ENCODE measurements around the gene SGCD. TPM values are rescaled to one million over a fixed set of nuclear protein-coding genes. Genes with fewer than 3 reads are reported as not detected.

Gene SGCD
- total and polyA plus RNA-seq, 4 experiments from 2014 or later, result not detected

DNA sequence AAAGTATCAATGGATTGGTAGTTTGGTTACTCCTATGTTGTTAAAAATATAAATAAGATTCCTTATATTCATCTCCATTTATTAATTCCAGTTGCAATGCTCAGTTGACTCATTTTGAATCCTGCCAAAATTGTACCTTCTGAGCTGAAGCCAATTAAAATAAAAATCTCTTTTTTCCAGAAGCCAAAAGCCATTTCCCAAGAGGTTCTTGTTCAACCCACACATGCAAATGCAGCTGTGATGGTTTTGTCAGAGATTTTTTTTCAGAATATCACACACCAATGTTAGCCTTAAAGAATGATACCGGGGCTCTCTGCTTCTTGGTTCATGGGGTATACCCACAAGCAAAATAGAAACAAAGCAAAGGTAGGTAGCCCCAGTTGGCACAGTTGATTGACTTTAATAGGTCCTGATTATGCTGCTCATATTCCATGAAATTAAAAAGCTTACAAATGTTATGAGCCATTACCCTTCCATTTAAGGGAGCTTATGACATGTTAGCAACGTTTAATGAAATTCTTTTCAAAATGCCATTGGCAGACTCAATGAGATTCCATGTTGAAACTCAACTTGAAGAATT, 208.0 kb downstream of the SGCD start:
- POLR2A ChIA-PET (ENCODE audit: partially characterized antibody), result no interaction called here
- Mint-ChIP-seq H3K36me3 (no peaks in the 10 kb centered on the region), H3K9me3 (no peaks in the 10 kb centered on the region), H3K27ac (no peak overlapping the region), H3K4me1 (no peaks in the 10 kb centered on the region), H3K4me3 (no peak overlapping the region), H3K27me3 (peaks cover 0 to 6% of the 10 kb centered on the region in 2 donors)
- H3K4me3 ChIP-seq (ENCODE audit: low read length in 2 of 2), result no peak overlapping the region
- CTCF ChIA-PET (ENCODE audit: partially characterized antibody), result no interaction called here
- H3K4me1 ChIP-seq (ENCODE audit: insufficient read depth, low read length), result no peaks in the 10 kb centered on the region
- no peak overlapping the region for H3K27ac ChIP-seq (ENCODE audit: low read depth, low read length)
- intact Hi-C loops (cut with micrococcal nuclease), result no loop called here
- H3K36me3 ChIP-seq (ENCODE audit: insufficient read depth, low read length), result no peaks in the 10 kb centered on the region
- H3K27me3 ChIP-seq (ENCODE audit: insufficient read depth, low read length), result no peaks in the 10 kb centered on the region
- DNase-seq, result no peak
- no peaks in the 10 kb centered on the region for H3K9me3 ChIP-seq (ENCODE audit: control insufficient read depth in 1 of 2, low read length in 2 of 2)

DNA sequence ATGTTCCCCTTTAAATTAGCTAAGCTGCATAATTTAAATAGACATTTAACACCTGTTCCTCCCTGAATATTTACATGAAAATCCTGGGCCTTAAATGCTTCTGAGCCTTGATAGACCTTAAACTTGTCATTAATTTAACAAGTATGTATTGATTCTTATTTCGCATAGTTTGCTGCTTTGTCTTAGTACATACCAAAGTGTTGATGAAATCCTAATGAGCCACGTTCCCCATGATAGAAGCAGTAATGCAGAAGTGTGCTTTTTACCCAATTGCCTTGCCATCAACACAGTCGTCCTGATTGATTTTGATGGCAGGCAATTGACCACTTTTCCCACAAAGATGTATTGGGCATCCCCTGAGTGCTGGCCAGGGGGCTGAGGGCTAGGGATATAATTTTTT, 213.5 kb downstream of the SGCD start:
- Mint-ChIP-seq H3K9me3 (peaks cover 0 to 2% (median 0%) of the 10 kb centered on the region in 8 donors), H3K36me3 (no peaks in the 10 kb centered on the region), H3K27ac (no peak overlapping the region), H3K4me1 (no peaks in the 10 kb centered on the region), H3K4me3 (no peak overlapping the region), H3K27me3 (peaks cover 5 to 10% of the 10 kb centered on the region in 2 donors)
- DNase-seq, result no peak
- intact Hi-C loops (cut with micrococcal nuclease), result no loop called here
- CTCF ChIA-PET (ENCODE audit: partially characterized antibody), result no interaction called here
- Histone ChIP-seq H3K4me1 (ENCODE audit: insufficient read depth, low read length) (no peaks in the 10 kb centered on the region), H3K27me3 (ENCODE audit: insufficient read depth, low read length) (no peaks in the 10 kb centered on the region), H3K9me3 (ENCODE audit: control insufficient read depth in 1 of 2, low read length in 2 of 2) (no peaks in the 10 kb centered on the region), H3K36me3 (ENCODE audit: insufficient read depth, low read length) (no peaks in the 10 kb centered on the region), H3K27ac (ENCODE audit: low read depth, low read length) (no peak overlapping the region), H3K4me3 (ENCODE audit: low read length in 2 of 2) (no peak overlapping the region)
- POLR2A ChIA-PET (ENCODE audit: partially characterized antibody), result no interaction called here

GRCh38 chr5:156541582-156541981, 214.6 kb downstream of the SGCD start:
- CTCF ChIA-PET (ENCODE audit: partially characterized antibody), result no interaction called here
- peaks cover 0 to 2% (median 0%) of the 10 kb centered on the region in 8 donors for H3K9me3 Mint-ChIP-seq
- intact Hi-C loops (cut with micrococcal nuclease), result no loop called here
- no peak overlapping the region for H3K4me3 Mint-ChIP-seq
- Histone ChIP-seq H3K4me1 (ENCODE audit: insufficient read depth, low read length) (no peaks in the 10 kb centered on the region), H3K27me3 (ENCODE audit: insufficient read depth, low read length) (no peaks in the 10 kb centered on the region), H3K36me3 (ENCODE audit: insufficient read depth, low read length) (no peaks in the 10 kb centered on the region), H3K9me3 (ENCODE audit: control insufficient read depth in 1 of 2, low read length in 2 of 2) (no peaks in the 10 kb centered on the region), H3K4me3 (ENCODE audit: low read length in 2 of 2) (no peak overlapping the region), H3K27ac (ENCODE audit: low read depth, low read length) (no peak overlapping the region)
- H3K36me3 Mint-ChIP-seq, result no peaks in the 10 kb centered on the region
- no peaks in the 10 kb centered on the region for H3K4me1 Mint-ChIP-seq
- no peak overlapping the region for H3K27ac Mint-ChIP-seq
- POLR2A ChIA-PET (ENCODE audit: partially characterized antibody), result no interaction called here
- H3K27me3 Mint-ChIP-seq, result peaks cover 5 to 10% of the 10 kb centered on the region in 2 donors
- DNase-seq, result no peak

DNA sequence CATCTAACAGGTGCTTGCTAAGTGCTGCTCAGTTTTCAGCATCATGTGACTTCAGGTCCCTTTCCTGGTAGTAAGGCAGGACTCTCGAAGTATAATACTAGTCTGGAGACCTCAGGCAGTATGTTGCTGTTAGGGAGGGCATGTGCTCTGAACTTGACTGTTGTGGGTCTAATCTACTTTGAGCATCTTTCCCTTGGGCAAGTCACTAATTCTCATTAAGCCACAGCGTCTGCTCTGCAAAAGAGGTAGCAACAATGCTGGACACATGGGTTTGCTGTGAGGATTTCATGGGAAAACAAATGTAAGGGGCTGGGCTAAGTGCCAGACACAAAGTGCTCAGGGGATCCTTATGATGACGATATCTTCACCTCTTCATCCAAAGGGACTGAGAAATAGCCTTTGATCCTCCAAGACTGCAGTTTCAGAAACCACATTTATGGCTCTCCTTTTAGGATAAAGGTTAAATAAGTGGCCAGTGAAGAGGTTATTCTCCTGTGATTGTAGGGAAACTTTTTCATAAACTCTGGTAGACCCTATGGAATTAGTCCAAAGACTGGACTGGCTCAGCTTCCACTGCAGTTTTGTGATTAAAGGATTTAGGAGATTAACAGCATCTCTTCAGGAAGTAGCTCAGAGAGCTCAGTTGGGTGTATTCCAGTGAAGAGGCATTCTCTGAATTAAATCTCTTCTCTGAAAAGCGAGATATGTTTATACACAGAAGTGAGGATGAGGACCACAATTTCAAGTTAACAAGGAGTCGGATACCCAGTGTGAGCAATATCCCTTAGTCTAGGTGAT, 216.6 kb downstream of the SGCD start:
- Mint-ChIP-seq H3K27ac (no peak overlapping the region), H3K4me1 (no peaks in the 10 kb centered on the region), H3K4me3 (no peak overlapping the region), H3K9me3 (peaks cover 0 to 2% (median 0%) of the 10 kb centered on the region in 8 donors), H3K27me3 (peaks cover 5 to 10% of the 10 kb centered on the region in 2 donors), H3K36me3 (no peaks in the 10 kb centered on the region)
- Histone ChIP-seq H3K9me3 (ENCODE audit: control insufficient read depth in 1 of 2, low read length in 2 of 2) (no peaks in the 10 kb centered on the region), H3K4me3 (ENCODE audit: low read length in 2 of 2) (no peak overlapping the region), H3K4me1 (ENCODE audit: insufficient read depth, low read length) (no peaks in the 10 kb centered on the region), H3K27me3 (ENCODE audit: insufficient read depth, low read length) (no peaks in the 10 kb centered on the region), H3K27ac (ENCODE audit: low read depth, low read length) (no peak overlapping the region), H3K36me3 (ENCODE audit: insufficient read depth, low read length) (no peaks in the 10 kb centered on the region)
- DNase-seq, result no peak
- ChIA-PET CTCF (ENCODE audit: partially characterized antibody) (no interaction called here), POLR2A (ENCODE audit: partially characterized antibody) (no interaction called here)
- intact Hi-C loops (cut with micrococcal nuclease), result no loop called here

GRCh38 chr5:156552855-156553358, 225.9 kb downstream of the SGCD start:
- H3K36me3 Mint-ChIP-seq, result no peaks in the 10 kb centered on the region
- peaks cover 0 to 1% of the 10 kb centered on the region in 2 donors for H3K27me3 Mint-ChIP-seq
- Histone ChIP-seq H3K36me3 (ENCODE audit: insufficient read depth, low read length) (no peaks in the 10 kb centered on the region), H3K4me3 (ENCODE audit: low read length in 2 of 2) (no peak overlapping the region), H3K27ac (ENCODE audit: low read depth, low read length) (no peak overlapping the region), H3K4me1 (ENCODE audit: insufficient read depth, low read length) (no peaks in the 10 kb centered on the region), H3K27me3 (ENCODE audit: insufficient read depth, low read length) (no peaks in the 10 kb centered on the region), H3K9me3 (ENCODE audit: control insufficient read depth in 1 of 2, low read length in 2 of 2) (no peaks in the 10 kb centered on the region)
- no peak overlapping the region for H3K27ac Mint-ChIP-seq
- H3K4me3 Mint-ChIP-seq, result no peak overlapping the region
- H3K4me1 Mint-ChIP-seq, result no peaks in the 10 kb centered on the region
- ChIA-PET POLR2A (ENCODE audit: partially characterized antibody) (no interaction called here), CTCF (ENCODE audit: partially characterized antibody) (no interaction called here)
- H3K9me3 Mint-ChIP-seq, result no peaks in the 10 kb centered on the region
- no peak for DNase-seq
- intact Hi-C loops (cut with micrococcal nuclease), result no loop called here

- H3K36me3 ChIP-seq (ENCODE audit: insufficient read depth, low read length), result no peaks in the 10 kb centered on the region
- no peak for DNase-seq
- H3K27me3 ChIP-seq (ENCODE audit: insufficient read depth, low read length), result no peaks in the 10 kb centered on the region
- H3K9me3 ChIP-seq (ENCODE audit: control insufficient read depth in 1 of 2, low read length in 2 of 2), result no peaks in the 10 kb centered on the region
- no peaks in the 10 kb centered on the region for H3K9me3 Mint-ChIP-seq
- no peak overlapping the region for H3K4me3 Mint-ChIP-seq
- no peak overlapping the region for H3K4me3 ChIP-seq (ENCODE audit: low read length in 2 of 2)
- intact Hi-C loops (cut with micrococcal nuclease), result no loop called here
- POLR2A ChIA-PET (ENCODE audit: partially characterized antibody), result no interaction called here
- no peaks in the 10 kb centered on the region for H3K4me1 Mint-ChIP-seq
- peaks cover 0 to 1% of the 10 kb centered on the region in 2 donors for H3K27me3 Mint-ChIP-seq
- no peak overlapping the region for H3K27ac Mint-ChIP-seq
- no peak overlapping the region for H3K27ac ChIP-seq (ENCODE audit: low read depth, low read length)
- CTCF ChIA-PET (ENCODE audit: partially characterized antibody), result no interaction called here
- no peaks in the 10 kb centered on the region for H3K4me1 ChIP-seq (ENCODE audit: insufficient read depth, low read length)
- H3K36me3 Mint-ChIP-seq, result no peaks in the 10 kb centered on the region
Measured at GRCh38 chr5:156556666-156557406, 229.9 kb downstream of the SGCD start.

DNA sequence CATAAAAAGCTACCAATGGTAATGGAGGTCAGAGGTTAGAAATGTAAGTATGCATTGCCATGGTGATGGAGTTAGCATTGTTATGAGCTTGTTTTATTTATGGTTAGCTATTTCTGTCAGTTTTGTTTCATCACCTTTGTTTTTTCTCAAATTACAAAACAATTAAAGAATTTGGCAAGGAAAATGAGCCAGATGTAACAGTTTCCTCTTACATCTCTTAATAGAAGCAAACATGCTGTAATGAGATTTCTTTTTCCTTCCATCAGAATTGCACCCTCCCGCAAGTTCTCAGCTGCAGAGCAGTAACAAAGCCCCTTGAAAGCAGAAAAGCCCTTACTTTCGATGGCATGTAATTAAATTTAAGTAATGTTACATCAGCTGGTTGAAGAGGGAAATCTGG, 233.0 kb downstream of the SGCD start:
- intact Hi-C loops (cut with micrococcal nuclease), result no loop called here
- no peaks in the 10 kb centered on the region for H3K4me1 ChIP-seq (ENCODE audit: insufficient read depth, low read length)
- Mint-ChIP-seq H3K9me3 (no peaks in the 10 kb centered on the region), H3K36me3 (no peaks in the 10 kb centered on the region), H3K27ac (no peak overlapping the region), H3K4me3 (no peak overlapping the region), H3K27me3 (peaks cover 0 to 4% of the 10 kb centered on the region in 2 donors), H3K4me1 (no peaks in the 10 kb centered on the region)
- no peak overlapping the region for H3K4me3 ChIP-seq (ENCODE audit: low read length in 2 of 2)
- H3K9me3 ChIP-seq (ENCODE audit: control insufficient read depth in 1 of 2, low read length in 2 of 2), result no peaks in the 10 kb centered on the region
- H3K36me3 ChIP-seq (ENCODE audit: insufficient read depth, low read length), result no peaks in the 10 kb centered on the region
- POLR2A ChIA-PET (ENCODE audit: partially characterized antibody), result no interaction called here
- CTCF ChIA-PET (ENCODE audit: partially characterized antibody), result no interaction called here
- no peaks in the 10 kb centered on the region for H3K27me3 ChIP-seq (ENCODE audit: insufficient read depth, low read length)
- no peak overlapping the region for H3K27ac ChIP-seq (ENCODE audit: low read depth, low read length)
- DNase-seq, result no peak

All from CD4-positive, alpha-beta memory T cell (primary cell).